Astrocyte of the cerebellum (primary cell): ENCODE data around the gene ABLIM1.

Source experiments
- DNase-seq: peaks from one replicate; pipeline ENCODE4 v3.0.0-alpha.2; 2011; ENCODE audit warnings: low read depth
- H3K4me3 ChIP-seq: 2 replicates; pipeline ENCODE4 v1.5.1; 2011; ENCODE audit warnings: mild to moderate bottlenecking, low read depth, low read length, moderate library complexity
- in situ Hi-C: cut with HindIII; loops from 2 replicates; pipeline ENCODE4 v1.10.0; 2017; ENCODE audit warnings: low sequenced_read_pairs
- TF ChIP-seq, protein P1 (sequence below): IDR thresholded peaks from 2 replicates; pipeline ENCODE4 v1.5.1; 2012; ENCODE audit warnings: low read length, low read depth, moderate library complexity, mild to moderate bottlenecking; ENCODE audit errors: missing control alignments

The ABLIM1 gene

GRCh38 chr10:114547056-114547455, 111.0 kb downstream of the ABLIM1 start:
- H3K4me3 ChIP-seq, result no peak overlapping the region
- in situ Hi-C loops, result no loop called here
- no peak for DNase-seq
- TF ChIP-seq, protein P1, sequence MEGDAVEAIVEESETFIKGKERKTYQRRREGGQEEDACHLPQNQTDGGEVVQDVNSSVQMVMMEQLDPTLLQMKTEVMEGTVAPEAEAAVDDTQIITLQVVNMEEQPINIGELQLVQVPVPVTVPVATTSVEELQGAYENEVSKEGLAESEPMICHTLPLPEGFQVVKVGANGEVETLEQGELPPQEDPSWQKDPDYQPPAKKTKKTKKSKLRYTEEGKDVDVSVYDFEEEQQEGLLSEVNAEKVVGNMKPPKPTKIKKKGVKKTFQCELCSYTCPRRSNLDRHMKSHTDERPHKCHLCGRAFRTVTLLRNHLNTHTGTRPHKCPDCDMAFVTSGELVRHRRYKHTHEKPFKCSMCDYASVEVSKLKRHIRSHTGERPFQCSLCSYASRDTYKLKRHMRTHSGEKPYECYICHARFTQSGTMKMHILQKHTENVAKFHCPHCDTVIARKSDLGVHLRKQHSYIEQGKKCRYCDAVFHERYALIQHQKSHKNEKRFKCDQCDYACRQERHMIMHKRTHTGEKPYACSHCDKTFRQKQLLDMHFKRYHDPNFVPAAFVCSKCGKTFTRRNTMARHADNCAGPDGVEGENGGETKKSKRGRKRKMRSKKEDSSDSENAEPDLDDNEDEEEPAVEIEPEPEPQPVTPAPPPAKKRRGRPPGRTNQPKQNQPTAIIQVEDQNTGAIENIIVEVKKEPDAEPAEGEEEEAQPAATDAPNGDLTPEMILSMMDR, result no peak

DNA sequence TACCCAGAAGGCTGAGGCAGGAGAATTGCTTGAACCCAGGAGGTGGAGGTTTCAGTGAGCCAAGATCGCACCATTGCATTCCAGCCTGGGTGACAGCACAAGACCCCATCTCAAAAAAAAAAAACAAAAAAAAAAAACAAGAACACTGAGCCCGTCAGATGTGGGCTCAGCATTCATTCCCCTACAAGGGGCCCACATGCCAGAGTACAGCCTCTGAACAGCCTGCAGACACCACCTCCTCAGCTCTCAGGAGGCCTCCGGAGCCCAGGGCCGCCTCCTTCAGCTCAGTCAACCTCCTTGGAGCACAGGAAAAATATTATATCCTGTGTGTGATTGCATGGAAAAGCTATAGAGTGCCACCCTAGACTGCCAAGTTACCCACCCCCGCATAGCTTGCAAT, 112.3 kb downstream of the ABLIM1 start:
- in situ Hi-C loops, result no loop called here
- TF ChIP-seq, protein P1, result no peak
- no peak for DNase-seq
- no peak overlapping the region for H3K4me3 ChIP-seq

DNA sequence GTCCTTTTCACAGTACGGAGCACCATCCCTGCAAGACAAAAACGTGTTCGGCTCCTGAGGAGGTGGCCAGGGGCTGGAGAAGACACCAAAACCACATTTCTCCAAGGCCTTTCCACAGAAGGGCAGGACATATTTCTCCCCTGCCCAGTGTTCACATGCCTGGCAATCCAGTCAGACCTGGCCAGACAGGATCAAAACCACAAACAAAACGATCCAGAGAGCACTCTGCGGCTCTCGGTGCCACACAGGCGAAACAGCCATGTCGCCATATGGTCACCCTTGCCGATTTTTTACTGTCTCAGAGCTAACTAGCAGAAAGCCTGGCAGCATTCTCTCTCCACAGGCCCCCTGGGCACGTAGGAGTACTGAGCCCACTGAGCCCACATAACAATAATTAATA, 113.0 kb downstream of the ABLIM1 start:
- in situ Hi-C loops, result no loop called here
- no peak for DNase-seq
- TF ChIP-seq, protein P1, result no peak
- H3K4me3 ChIP-seq, result no peak overlapping the region

GRCh38 chr10:114544045-114544659, 113.9 kb downstream of the ABLIM1 start:
- no peak for DNase-seq
- TF ChIP-seq, protein P1, result no peak
- no peak overlapping the region for H3K4me3 ChIP-seq
- in situ Hi-C loops, result loop anchor here (5.0 kb wide), 2 partner anchors 77 to 242 kb away; no protein-coding TSS in a partner anchor

DNA sequence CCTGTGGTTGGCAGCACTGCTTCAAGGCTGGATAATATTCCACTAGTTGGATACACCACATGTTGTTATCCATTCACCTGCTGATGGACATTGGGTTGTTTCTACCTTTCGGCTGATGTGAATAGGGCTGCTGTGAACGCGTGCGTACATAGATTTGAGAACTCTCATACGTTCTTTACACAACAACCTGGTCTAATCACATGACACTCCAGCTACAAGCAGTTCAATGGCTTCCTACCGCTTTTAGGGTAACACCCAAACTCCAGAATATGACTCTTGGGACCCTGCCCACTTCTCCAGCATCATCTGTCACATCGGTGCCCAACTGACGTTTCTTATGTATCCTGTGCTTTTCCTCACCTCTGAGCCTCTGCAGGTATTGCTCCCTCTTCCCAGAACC, 114.6 kb downstream of the ABLIM1 start:
- TF ChIP-seq, protein P1, result no peak
- in situ Hi-C loops, result loop anchor here (5.0 kb wide), 2 partner anchors 76 to 241 kb away; no protein-coding TSS in a partner anchor
- no peak overlapping the region for H3K4me3 ChIP-seq
- DNase-seq, result no peak

- in situ Hi-C loops, result loop anchor here (5.0 kb wide), 2 partner anchors 75 to 240 kb away; no protein-coding TSS in a partner anchor
- TF ChIP-seq, protein P1, result no peak
- no peak overlapping the region for H3K4me3 ChIP-seq
- DNase-seq, result no peak
Observed at GRCh38 chr10:114542373-114542772, 115.7 kb downstream of the ABLIM1 start.
